HT1080 (cell line): ENCODE measurements around the gene XPA. TPM values are rescaled to one million over a fixed set of nuclear protein-coding genes. Genes with fewer than 3 reads are reported as not detected.
"Not testable (repeated sequence)": the region's sequence is repeated elsewhere in the genome, so short reads cannot be mapped to it uniquely, and the experiment has no call there.

Experiments used
- DNase-seq: peaks from one replicate; pipeline ENCODE4 v3.0.0-alpha.2; 2015; ENCODE audit warnings: low read depth
- polyA plus RNA-seq, 2 experiments: library from polyadenylated mRNA; depleted of rRNA; stranded (reverse); fragments of >200 nt; gene quantifications; 2 replicates each; pipeline ENCODE4 v1.2.3, GENCODE V29; 2015
- total RNA-seq: library from RNA; depleted of rRNA; stranded (reverse); fragments of >200 nt; shearing (Covaris generic); gene quantifications from 2 replicates; pipeline ENCODE4 v1.2.3, GENCODE V29; 2014; rRNA removed

The XPA gene
- total RNA-seq = 5.4 and 7.9 TPM in 2 replicates
- polyA plus RNA-seq (2015; cell fraction: cytosol; rRNA removed) = 6.4 and 6.6 TPM in 2 replicates
- 4.7 and 7.6 TPM in 2 replicates for polyA plus RNA-seq (2015; cell fraction: nucleus; rRNA removed)

- peak; percentile 92 for DNase-seq
Measured at GRCh38 chr9:97696803-97697601, at the start of gene XPA. Gene XPA (minus strand): TSS chr9:97697340. CDS start chr9:97697292, 48 bp downstream.

- no peak for DNase-seq
Measured at GRCh38 chr9:97744710-97745708, 47.9 kb upstream of the XPA start.

GRCh38 chr9:97744025-97744424, 46.9 kb upstream of the XPA start:
- not testable (repeated sequence) for DNase-seq

- DNase-seq = no peak
Measured at GRCh38 chr9:97742545-97742944, 45.4 kb upstream of the XPA start.

GRCh38 chr9:97741947-97742346, 44.8 kb upstream of the XPA start:
- DNase-seq = no peak

- DNase-seq = no peak
Measured at GRCh38 chr9:97740848-97741821, 44.0 kb upstream of the XPA start.

- peak; percentile 71 for DNase-seq
Measured at GRCh38 chr9:97737429-97737828, 40.3 kb upstream of the XPA start.

- DNase-seq = no peak
Measured at GRCh38 chr9:97735070-97735600, 38.0 kb upstream of the XPA start.

GRCh38 chr9:97726716-97727115, 29.6 kb upstream of the XPA start:
- no peak for DNase-seq

- no peak for DNase-seq
Measured at GRCh38 chr9:97723819-97724218, 26.7 kb upstream of the XPA start.

- no peak for DNase-seq
Measured at GRCh38 chr9:97722331-97722730, 25.2 kb upstream of the XPA start.

GRCh38 chr9:97721396-97721795, 24.3 kb upstream of the XPA start:
- DNase-seq = no peak

GRCh38 chr9:97717866-97718265, 20.7 kb upstream of the XPA start:
- no peak for DNase-seq

GRCh38 chr9:97714435-97714834, 17.3 kb upstream of the XPA start:
- DNase-seq = peak; percentile 88

- DNase-seq = no peak
Measured at GRCh38 chr9:97711223-97711626, 14.1 kb upstream of the XPA start.

- peak; percentile 64 for DNase-seq
Measured at GRCh38 chr9:97710356-97711222, 13.4 kb upstream of the XPA start.

- DNase-seq = no peak
Measured at GRCh38 chr9:97706246-97706645, 9.1 kb upstream of the XPA start.

- DNase-seq = peak; percentile 27
Measured at GRCh38 chr9:97705354-97705950, 8.3 kb upstream of the XPA start.

- peak; percentile 13 for DNase-seq
Measured at GRCh38 chr9:97704851-97705250, 7.7 kb upstream of the XPA start.
